K562 (cell line): ENCODE measurements around the gene PTGES3L. TPM values are rescaled to one million over a fixed set of nuclear protein-coding genes. Genes with fewer than 3 reads are reported as not detected.
"Not testable (repeated sequence)": the region's sequence is repeated elsewhere in the genome, so short reads cannot be mapped to it uniquely, and the experiment has no call there.

Experiments
- ATAC-seq: fragments of 200-7000 bp; cut with Tn5 transposase; 3 replicates; pipeline ENCODE4 v1.9.1; 2020; ENCODE audit warnings: moderate library complexity
- BruUV-seq: library from RNA; stranded (reverse); fragments of 400-500 nt; replicated peaks from 2 replicates; lab custom pipeline; 2021; lab: Mats Ljungman, UMichigan
- CTCF ChIA-PET: fragments of 300-600 bp; formaldehyde crosslinking; extraction: SDS; loops from one replicate; lab custom pipeline; 2021; ENCODE audit warnings: low intra/inter-chr PET ratio; lab: Yijun Ruan, JAX
- POLR2A ChIA-PET: fragments of 300-600, 350-650 bp; sonication (Branson Sonifier 250); formaldehyde crosslinking; extraction: SDS; loops from one replicate; lab custom pipeline; 2021; ENCODE audit warnings: antibody characterized with exemption, inconsistent platforms; lab: Yijun Ruan, JAX
- DNase-seq, 4 experiments: peaks; one replicate each; pipeline versions ENCODE4 v3.0.0 to v3.0.0-alpha.2; 2011 to 2018; ENCODE audit warnings: low spot score in 3 of 4, mixed read lengths in 3 of 4; ENCODE audit errors: extremely low read depth in 1 of 4
- FAIRE-seq: peaks from 2 replicates; lab custom pipeline; 2011; peaks lifted over from hg19 to GRCh38; lab: Jason Lieb, UNC
- H2AFZ ChIP-seq: 2 replicates; pipeline ENCODE4 v1.6.0; 2011; ENCODE audit warnings: low read depth, low read length, control low read depth, inconsistent platforms
- H3K27ac ChIP-seq: fragments of 200-600 bp; 3 replicates; pipeline ENCODE4 v1.8.0; 2011; ENCODE audit warnings: low read depth, mild to moderate bottlenecking, control low read depth, inconsistent platforms, low read length, moderate library complexity, mixed read lengths; ENCODE audit errors: extremely low read depth
- H3K27me3 ChIP-seq, 2 experiments: fragments of 300-600 bp in 1 of 2; 2 replicates in 1 of 2; 3 replicates in 1 of 2; pipeline versions ENCODE4 v1.6.0 to v1.8.0; 2011; ENCODE audit warnings: inconsistent platforms in 2 of 2, low read length in 2 of 2, mild to moderate bottlenecking in 1 of 2, mixed read lengths in 1 of 2, moderate library complexity in 1 of 2; ENCODE audit not compliant: control insufficient read depth in 2 of 2, insufficient read depth in 2 of 2
- H3K36me3 ChIP-seq: fragments of 300-600 bp; 3 replicates; pipeline ENCODE4 v1.8.0; 2011; ENCODE audit warnings: mild to moderate bottlenecking, low read length, inconsistent platforms; ENCODE audit not compliant: control insufficient read depth, insufficient read depth
- H3K4me1 ChIP-seq, 2 experiments: fragments of 200-600 bp in 1 of 2; replicated peaks in 1 of 2; 2 replicates in 1 of 2; 3 replicates in 1 of 2; pipeline versions ENCODE4 v1.5.1 to v1.8.0; 2011; ENCODE audit warnings: inconsistent platforms in 2 of 2, low read length in 2 of 2, mild to moderate bottlenecking in 1 of 2, mixed read lengths in 1 of 2, moderate library complexity in 1 of 2; ENCODE audit not compliant: control insufficient read depth in 2 of 2, insufficient read depth in 2 of 2
- H3K4me2 ChIP-seq: 2 replicates; pipeline ENCODE4 v1.6.1; 2011; ENCODE audit warnings: low read length, control low read depth, inconsistent platforms, mixed read lengths; ENCODE audit not compliant: insufficient read depth
- H3K4me3 ChIP-seq: fragments of 200-600 bp; sonication (generic), shearing (Covaris generic); 2 replicates; pipeline ENCODE4 v1.5.1; 2016; ENCODE audit warnings: control low read depth, inconsistent platforms
- H3K79me2 ChIP-seq: fragments of 200-600 bp; 3 replicates; pipeline ENCODE4 v1.8.0; 2011; ENCODE audit warnings: low read length, inconsistent platforms; ENCODE audit not compliant: control insufficient read depth, insufficient read depth
- H3K9ac ChIP-seq, 2 experiments: 2 replicates each; pipeline versions ENCODE4 v1.6.0 to v1.6.1; 2011; ENCODE audit warnings: low read depth in 2 of 2, low read length in 2 of 2, control low read depth in 1 of 2, inconsistent platforms in 1 of 2, mild to moderate bottlenecking in 1 of 2, mixed read lengths in 1 of 2; ENCODE audit not compliant: insufficient read depth in 1 of 2
- H3K9me1 ChIP-seq: one replicate; pipeline ENCODE4 v1.6.0; 2011; ENCODE audit warnings: inconsistent platforms, mild to moderate bottlenecking, low read length, moderate library complexity; ENCODE audit not compliant: control insufficient read depth, insufficient read depth
- H3K9me3 ChIP-seq: replicated peaks from 2 replicates; pipeline ENCODE4 v1.5.1; 2011; ENCODE audit warnings: low read depth, low read length, inconsistent platforms; ENCODE audit not compliant: control insufficient read depth, insufficient read depth
- H4K20me1 ChIP-seq: replicated peaks from 2 replicates; pipeline ENCODE4 v1.6.1; 2011; ENCODE audit warnings: low read length, inconsistent platforms, mixed read lengths; ENCODE audit not compliant: control insufficient read depth, insufficient read depth
- FOXJ2 ChIP-seq: fragments of 200-800 bp; sonication (Bioruptor generic); IDR thresholded peaks from 2 replicates; pipeline ENCODE4 v1.6.1; 2016; ENCODE audit warnings: missing genetic modification characterization, missing compliant biosample characterization
- HDAC8 ChIP-seq: fragments of 450-650 bp; IDR thresholded peaks from 2 replicates; pipeline ENCODE4 v1.6.1; 2016; ENCODE audit warnings: mild to moderate bottlenecking, missing genetic modification characterization, moderate library complexity, missing compliant biosample characterization
- ZNF316 ChIP-seq: fragments of 450-650 bp; IDR thresholded peaks from 2 replicates; pipeline ENCODE4 v1.6.1; 2016
- WGBS: fragments of 100-300 bp; shearing (Covaris generic); methylation state at CpG from one replicate; pipeline ENCODE4 v1.1.6; 2016; ENCODE audit warnings: low coverage, mixed read lengths; ENCODE audit not compliant: insufficient coverage; ENCODE audit errors: missing lambda C conversion rate; 5-methylcytosine and 5-hydroxymethylcytosine counted together
- in situ Hi-C: fragments of 300-500 bp; cut with MboI; formaldehyde crosslinking; loops from 4 replicates; pipeline ENCODE4 v1.15.0; 2018; ENCODE audit warnings: inconsistent platforms, mixed read lengths
- intact Hi-C: fragments of 100-400 bp; cut with micrococcal nuclease; formaldehyde crosslinking; loops from 2 replicates; pipeline ENCODE4 v1.14.2; 2022
- polyA plus RNA-seq, 8 experiments: library from polyadenylated mRNA; depleted of rRNA in 4 of 8; stranded (reverse) in 5 of 8; unstranded in 3 of 8; fragments of >200 nt; fragmentation: Nextera tagmentation in 2 of 8; fragmentation: Illumina TruSeq in 1 of 8; extraction: Ambion mirVana in 2 of 8; extraction: Trizol in 1 of 8; gene quantifications; 2 replicates each; pipeline versions ENCODE4 v1.2.1 to v1.2.3, GENCODE V29; 2011 to 2014; ENCODE audit warnings: inconsistent platforms in 1 of 8, missing spikeins in 1 of 8
- total RNA-seq, 7 experiments: library from RNA; depleted of rRNA in 6 of 7; stranded (reverse); fragments of >200 nt in 6 of 7; fragmentation: Illumina TruSeq in 2 of 7; extraction: Trizol in 2 of 7; gene quantifications; 2 replicates each; pipeline versions ENCODE4 v1.2.1 to v1.2.3, GENCODE V29; 2011 to 2021; ENCODE audit warnings: low replicate concordance in 1 of 7

PTGES3L gene
- total and polyA plus RNA-seq, 9 of the 15 experiments (the other 6 are each of a cell fraction or from before 2014, with no cell fraction given), result 6.0 to 16.0 (median 9.6) TPM

DNA sequence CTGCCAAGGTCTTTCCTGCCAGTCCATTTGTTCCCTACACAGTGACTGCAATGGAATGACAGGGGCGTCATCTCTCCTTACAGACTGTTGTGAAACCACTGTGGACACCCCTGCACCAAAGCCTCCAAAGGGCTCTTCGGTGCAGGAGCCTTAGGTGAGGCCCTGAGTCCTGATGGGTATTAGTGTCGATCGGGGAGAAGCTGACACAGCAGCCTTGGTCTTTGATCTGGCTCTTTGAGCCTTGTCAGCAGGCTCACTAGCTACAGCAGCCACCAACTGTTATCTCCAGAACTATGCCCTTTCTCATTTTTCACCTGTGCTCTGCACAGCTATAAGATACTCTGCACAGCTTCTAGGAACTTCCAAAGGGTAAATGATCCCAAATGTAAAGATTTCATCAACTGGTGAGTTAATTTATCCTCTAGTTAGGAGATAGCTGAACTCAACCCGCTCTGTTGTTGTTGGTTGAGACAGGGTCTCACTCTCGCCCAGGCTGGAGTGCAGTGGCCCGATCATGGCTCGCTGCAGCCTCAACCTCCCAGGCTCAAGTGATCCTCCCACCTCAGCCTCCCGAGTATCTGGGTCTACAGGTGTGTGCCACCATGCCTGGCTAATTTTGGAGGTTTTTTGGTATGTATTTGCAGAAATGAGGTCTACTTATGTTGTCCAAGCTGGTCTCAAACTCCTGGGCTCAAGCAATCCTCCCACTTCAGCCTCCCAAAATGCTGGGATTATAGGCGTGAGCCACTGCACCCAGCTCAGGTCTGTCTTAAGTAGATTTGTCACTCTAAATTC lies 59.6 kb downstream of the PTGES3L start:
- ChIA-PET CTCF (no interaction called here), POLR2A (interaction anchor here (0.6 to 2.9 kb wide), 5 partner anchors 9 to 77 kb away, joined by 3 to 17 read pairs (median 4); no protein-coding TSS in a partner anchor)
- BruUV-seq, result no TSS peak
- WGBS, result 42% methylated on average over 10 of the region's 10 CpGs
- in situ Hi-C loops (loop anchor here (10.0 kb wide), 1 partner anchor 336 kb away; no protein-coding TSS in a partner anchor), intact Hi-C loops (loop anchor here (5.0 kb wide), 1 partner anchor 38 kb away; no protein-coding TSS in a partner anchor)
- TF ChIP-seq HDAC8 (tag) (no peak), ZNF316 (no peak), FOXJ2 (tag) (no peak)
- H3K9me1 ChIP-seq, result no peaks in the 10 kb centered on the region
- FAIRE-seq (no peak), ATAC-seq (peak; percentile 49), DNase-seq (peak in 1 of 4 experiments; percentile 3)
- no peak overlapping the region for H3K9ac ChIP-seq
- H3K79me2 ChIP-seq, result no peaks in the 10 kb centered on the region
- no peak overlapping the region for H2AFZ ChIP-seq
- no peaks in the 10 kb centered on the region; a peak in 1 of 5 replicates for H3K4me1 ChIP-seq
- no peaks in the 10 kb centered on the region for H4K20me1 ChIP-seq
- no peak overlapping the region for H3K4me3 ChIP-seq
- no peak overlapping the region for H3K4me2 ChIP-seq
- H3K9me3 ChIP-seq, result no peaks in the 10 kb centered on the region
- H3K27me3 ChIP-seq, result no peaks in the 10 kb centered on the region
- no peak overlapping the region for H3K27ac ChIP-seq
- H3K36me3 ChIP-seq, result no peaks in the 10 kb centered on the region

- H3K4me1 ChIP-seq, H3K4me2 ChIP-seq, BruUV-seq, CTCF ChIA-PET, FAIRE-seq, H3K9me3 ChIP-seq, ATAC-seq, H3K79me2 ChIP-seq, H3K27me3 ChIP-seq, H4K20me1 ChIP-seq, H2AFZ ChIP-seq, H3K9ac ChIP-seq, H3K36me3 ChIP-seq, H3K4me3 ChIP-seq, H3K27ac ChIP-seq, H3K9me1 ChIP-seq: not testable (repeated sequence)
- 26% methylated on average over 10 of the region's 10 CpGs for WGBS
- peak in 1 of 4 experiments; percentile 2 for DNase-seq
- POLR2A ChIA-PET, result interaction anchor here (1.3 to 2.9 kb wide), 3 partner anchors 9 to 78 kb away, joined by 3 to 17 read pairs (median 6); partner anchors contain the start of gene RPL27
- in situ Hi-C loops (loop anchor here (10.0 kb wide), 1 partner anchor 335 kb away; no protein-coding TSS in a partner anchor), intact Hi-C loops (loop anchor here (5.0 kb wide), 1 partner anchor 37 kb away; no protein-coding TSS in a partner anchor)
Measured at GRCh38 chr17:42919522-42920077, 60.3 kb downstream of the PTGES3L start.
